IPS DF 6.9 (cell line): Measurements from ENCODE around the gene RPH3AL.

ENCODE experiments used
- DNase-seq: peaks from one replicate; pipeline ENCODE4 v3.0.0-alpha.2; 2013; ENCODE audit warnings: low read depth, low spot score
- H3K27ac ChIP-seq: one replicate; pipeline ENCODE4 v1.5.1; 2013; ENCODE audit warnings: low read length, control low read depth
- H3K27me3 ChIP-seq: 2 replicates; pipeline ENCODE4 v1.6.1; 2013; ENCODE audit warnings: mild to moderate bottlenecking, low read length; ENCODE audit not compliant: control insufficient read depth, insufficient read depth
- H3K36me3 ChIP-seq: 2 replicates; pipeline ENCODE4 v1.6.1; 2013; ENCODE audit warnings: low read length; ENCODE audit not compliant: control insufficient read depth, insufficient read depth
- H3K4me1 ChIP-seq: 2 replicates; pipeline ENCODE4 v1.6.1; 2013; ENCODE audit warnings: low read length; ENCODE audit not compliant: control insufficient read depth, insufficient read depth
- H3K4me3 ChIP-seq: 2 replicates; pipeline ENCODE4 v1.5.1; 2013; ENCODE audit warnings: mild to moderate bottlenecking, low read length
- H3K9me3 ChIP-seq: 2 replicates; pipeline ENCODE4 v1.6.1; 2013; ENCODE audit warnings: low read length, inconsistent platforms; ENCODE audit not compliant: control insufficient read depth, insufficient read depth
- whole genome bisulfite sequencing: extraction: QIAGEN DNeasy Blood & Tissue Kit; methylation state at CpG from one replicate; pipeline ENCODE4 v1.1.7; 2013; ENCODE audit warnings: mixed read lengths, missing lambda C conversion rate; ENCODE audit not compliant: insufficient read length, insufficient coverage; 5-methylcytosine and 5-hydroxymethylcytosine counted together

RPH3AL gene

GRCh38 chr17:364308-364707, 11.7 kb upstream of the RPH3AL start:
- Histone ChIP-seq H3K27me3 (no peaks in the 10 kb centered on the region; the same call in 1 of the 2 replicates), H3K4me1 (no peaks in the 10 kb centered on the region), H3K36me3 (no peaks in the 10 kb centered on the region), H3K27ac (no peak overlapping the region), H3K9me3 (no peaks in the 10 kb centered on the region), H3K4me3 (no peak overlapping the region)
- DNase-seq = no peak
- no CpG with 5 or more reads among the region's 8 CpGs for WGBS

GRCh38 chr17:362721-363120, 10.1 kb upstream of the RPH3AL start:
- WGBS = no CpG with 5 or more reads among the region's 14 CpGs
- no peak overlapping the region for H3K27ac ChIP-seq
- H3K36me3 ChIP-seq = no peaks in the 10 kb centered on the region
- no peak overlapping the region for H3K4me3 ChIP-seq
- DNase-seq = no peak
- H3K27me3 ChIP-seq = no peaks in the 10 kb centered on the region; the same call in 1 of the 2 replicates
- H3K9me3 ChIP-seq = no peaks in the 10 kb centered on the region
- no peaks in the 10 kb centered on the region for H3K4me1 ChIP-seq

GRCh38 chr17:360092-360750, 7.6 kb upstream of the RPH3AL start:
- H3K27me3 ChIP-seq = no peaks in the 10 kb centered on the region; the same call in 1 of the 2 replicates
- no peaks in the 10 kb centered on the region for H3K36me3 ChIP-seq
- no peaks in the 10 kb centered on the region for H3K9me3 ChIP-seq
- H3K4me1 ChIP-seq = no peaks in the 10 kb centered on the region
- no peak overlapping the region for H3K4me3 ChIP-seq
- no CpG with 5 or more reads among the region's 23 CpGs for WGBS
- H3K27ac ChIP-seq = no peak overlapping the region
- no peak for DNase-seq

GRCh38 chr17:358491-359151, 6.0 kb upstream of the RPH3AL start:
- H3K9me3 ChIP-seq = no peaks in the 10 kb centered on the region
- H3K4me3 ChIP-seq = no peak overlapping the region
- H3K27me3 ChIP-seq = no peaks in the 10 kb centered on the region; the same call in 1 of the 2 replicates
- WGBS = no CpG with 5 or more reads among the region's 35 CpGs
- no peaks in the 10 kb centered on the region for H3K4me1 ChIP-seq
- H3K27ac ChIP-seq = no peak overlapping the region
- H3K36me3 ChIP-seq = no peaks in the 10 kb centered on the region
- DNase-seq = no peak

- no peaks in the 10 kb centered on the region for H3K9me3 ChIP-seq
- WGBS = no CpG with 5 or more reads among the region's 14 CpGs
- DNase-seq = no peak
Observed at GRCh38 chr17:357644-358043, 5.0 kb upstream of the RPH3AL start.

GRCh38 chr17:356671-357434, 4.2 kb upstream of the RPH3AL start:
- Histone ChIP-seq H3K4me1 (0 out of 2 replicates have a peak, but pooled peaks cover 2% of the 10 kb centered on the region), H3K9me3 (no peaks in the 10 kb centered on the region), H3K36me3 (no peaks in the 10 kb centered on the region), H3K27me3 (no peaks in the 10 kb centered on the region; the same call in 1 of the 2 replicates), H3K27ac (no peak overlapping the region), H3K4me3 (no peak overlapping the region)
- no peak for DNase-seq
- WGBS = no CpG with 5 or more reads among the region's 30 CpGs

More at GRCh38 chr17:357644-358043, 5.0 kb upstream of the RPH3AL start:
- Histone ChIP-seq H3K36me3 (no peaks in the 10 kb centered on the region), H3K27ac (no peak overlapping the region), H3K4me1 (no peaks in the 10 kb centered on the region), H3K27me3 (no peaks in the 10 kb centered on the region; the same call in 1 of the 2 replicates), H3K4me3 (no peak overlapping the region)

- 0 out of 2 replicates have a peak, but pooled peaks cover 2% of the 10 kb centered on the region for H3K4me1 ChIP-seq
- no peaks in the 10 kb centered on the region for H3K9me3 ChIP-seq
- H3K4me3 ChIP-seq = no peak overlapping the region
- no peak overlapping the region for H3K27ac ChIP-seq
- DNase-seq = no peak
- no CpG with 5 or more reads among the region's 19 CpGs for WGBS
- no peaks in the 10 kb centered on the region for H3K27me3 ChIP-seq
- H3K36me3 ChIP-seq = no peaks in the 10 kb centered on the region
Observed at GRCh38 chr17:354651-355556, 2.3 kb upstream of the RPH3AL start.

- Histone ChIP-seq H3K4me3 (no peak overlapping the region), H3K27ac (no peak overlapping the region), H3K27me3 (no peaks in the 10 kb centered on the region), H3K36me3 (no peaks in the 10 kb centered on the region), H3K4me1 (0 out of 2 replicates have a peak, but pooled peaks cover 2% of the 10 kb centered on the region), H3K9me3 (no peaks in the 10 kb centered on the region)
- no peak for DNase-seq
- WGBS = no CpG with 5 or more reads among the region's 8 CpGs
Observed at GRCh38 chr17:353838-354234, 1.2 kb upstream of the RPH3AL start.

- no peaks in the 10 kb centered on the region for H3K27me3 ChIP-seq
- 0 out of 2 replicates have a peak, but pooled peaks cover 2% of the 10 kb centered on the region for H3K4me1 ChIP-seq
- no peak overlapping the region for H3K4me3 ChIP-seq
- DNase-seq = no peak
- H3K27ac ChIP-seq = no peak overlapping the region
- no peaks in the 10 kb centered on the region for H3K36me3 ChIP-seq
- no CpG with 5 or more reads among the region's 8 CpGs for WGBS
- H3K9me3 ChIP-seq = no peaks in the 10 kb centered on the region
Observed at GRCh38 chr17:353213-353837, 718 bp upstream of the RPH3AL start.
